Prostate gland (tissue), 2 donors: Measurements from ENCODE around the gene PYGO1. TPM values are rescaled to one million over a fixed set of nuclear protein-coding genes. Genes with fewer than 3 reads are reported as not detected.

Source experiments
- DNase-seq: peaks from one replicate; pipeline ENCODE4 v3.0.0-alpha.2; 2019; ENCODE audit warnings: low spot score
- H3K27ac ChIP-seq, 2 donors: fragments of 200-600 bp; sonication (generic); 2 replicates each; pipeline ENCODE4 v1.5.1; 2017 to 2019
- H3K27me3 ChIP-seq: fragments of 200-600 bp; sonication (generic); replicated peaks from 2 replicates; pipeline ENCODE4 v1.5.1; 2019; ENCODE audit not compliant: insufficient read depth
- H3K36me3 ChIP-seq, 2 donors: fragments of 200-600 bp; sonication (generic); 1 replicate in 1 of 2; 2 replicates in 1 of 2; pipeline versions ENCODE4 v1.5.1 to v1.8.1; 2017 to 2019
- H3K4me1 ChIP-seq: fragments of 200-600 bp; sonication (generic); replicated peaks from 2 replicates; pipeline ENCODE4 v1.5.1; 2019
- H3K4me3 ChIP-seq, 2 donors: fragments of 200-600 bp; sonication (generic); 2 replicates each; pipeline ENCODE4 v1.5.1; 2017 to 2019
- H3K9me3 ChIP-seq: fragments of 200-600 bp; sonication (generic); 2 replicates; pipeline ENCODE4 v1.5.1; 2017
- CTCF ChIP-seq, 4 experiments: fragments of 200-600 bp in 2 of 4; fragments of 450-650 bp in 2 of 4; sonication (generic) in 2 of 4; IDR thresholded peaks; 1 replicate in 3 of 4; 2 replicates in 1 of 4; pipeline ENCODE4 v1.5.1; 2016 to 2019; ENCODE audit warnings: antibody characterized with exemption in 4 of 4, mild to moderate bottlenecking in 2 of 4, moderate library complexity in 2 of 4
- POLR2A ChIP-seq: fragments of 450-650 bp; IDR thresholded peaks from one replicate; pipeline ENCODE4 v1.6.1; 2016; ENCODE audit warnings: antibody characterized with exemption, mild to moderate bottlenecking
- POLR2AphosphoS5 ChIP-seq: sonication (generic); formaldehyde crosslinking; IDR thresholded peaks from one replicate; pipeline ENCODE4 v1.6.1; 2017; ENCODE audit warnings: antibody characterized with exemption
- WGBS: methylation state at CpG from one replicate; pipeline ENCODE4 v1.1.5; 2018; 5-methylcytosine and 5-hydroxymethylcytosine counted together
- intact Hi-C: fragments of 100-400 bp; cut with DNase I; formaldehyde crosslinking; loops from one replicate; pipeline ENCODE4 v1.14.2; 2022
- total RNA-seq, 2 donors: library from RNA; depleted of rRNA; stranded (reverse); fragments of >200 nt; gene quantifications; one replicate each; pipeline ENCODE4 v1.1.0, GENCODE V29; 2016

The PYGO1 gene
- 10 to 100 TPM in 1 of 2 donors, 1 to 10 TPM in 1; 7.2 to 12.3 TPM for total RNA-seq

GRCh38 chr15:55588070-55588814 is at the start of gene PYGO1:
PYGO1 (minus strand) TSS chr15:55588345; CDS start chr15:55587883, 462 bp downstream.
- peak; percentile 54 for DNase-seq
- peak in 1 of 4 experiments; percentile 1 for TF ChIP-seq CTCF (IDR thresholded peaks at IDR 0.05)
- no peak for TF ChIP-seq POLR2AphosphoS5
- no peak for TF ChIP-seq POLR2A
- 1% methylated on average over 72 of the region's 107 CpGs for WGBS
- Histone ChIP-seq H3K36me3 (no peaks in the 10 kb centered on the region), H3K27me3 (no peaks in the 10 kb centered on the region), H3K4me3 (peak within 1 kb of the TSS; percentile 68 to 72), H3K9me3 (no peaks in the 10 kb centered on the region), H3K27ac (peak within 1 kb of the TSS; percentile 88 to 90), H3K4me1 (no peaks in the 10 kb centered on the region)
- intact Hi-C loops, result loop anchor here (10.0 kb wide), 1 partner anchor 183 kb away; the partner anchor contains the start of genes CCPG1 and PIERCE2

- DNase-seq, result no peak
These were observed 48.9 kb upstream of the PYGO1 start for GRCh38 chr15:55637086-55637485.

GRCh38 chr15:55633731-55634130 is 45.6 kb upstream of the PYGO1 start:
- 80% methylated on average over 1 of the region's 1 CpG for WGBS
- intact Hi-C loops, result loop anchor here (10.0 kb wide), 1 partner anchor 109 kb away; no protein-coding TSS in a partner anchor
- no peaks in the 10 kb centered on the region for H3K4me1 ChIP-seq
- DNase-seq, result no peak
- no peak for TF ChIP-seq POLR2AphosphoS5
- TF ChIP-seq CTCF (IDR thresholded peaks at IDR 0.05), result no peak
- TF ChIP-seq POLR2A, result no peak
- H3K36me3 ChIP-seq, result no peaks in the 10 kb centered on the region
- H3K4me3 ChIP-seq, result no peak overlapping the region
- no peaks in the 10 kb centered on the region for H3K9me3 ChIP-seq
- no peak overlapping the region for H3K27ac ChIP-seq
- no peaks in the 10 kb centered on the region for H3K27me3 ChIP-seq

More at GRCh38 chr15:55637086-55637485, 48.9 kb upstream of the PYGO1 start:
- H3K4me3 ChIP-seq, result no peak overlapping the region
- H3K36me3 ChIP-seq, result no peaks in the 10 kb centered on the region
- WGBS, result 76% methylated on average over 3 of the region's 3 CpGs
- H3K27ac ChIP-seq, result no peak overlapping the region
- H3K4me1 ChIP-seq, result no peaks in the 10 kb centered on the region
- no peaks in the 10 kb centered on the region for H3K9me3 ChIP-seq
- TF ChIP-seq CTCF (IDR thresholded peaks at IDR 0.05), result no peak
- TF ChIP-seq POLR2A, result no peak
- TF ChIP-seq POLR2AphosphoS5, result no peak
- intact Hi-C loops, result loop anchor here (10.0 kb wide), 1 partner anchor 112 kb away; no protein-coding TSS in a partner anchor
- no peaks in the 10 kb centered on the region for H3K27me3 ChIP-seq

- Histone ChIP-seq H3K36me3 (no peaks in the 10 kb centered on the region), H3K4me1 (no peaks in the 10 kb centered on the region), H3K4me3 (no peak overlapping the region), H3K9me3 (no peaks in the 10 kb centered on the region), H3K27me3 (no peaks in the 10 kb centered on the region), H3K27ac (no peak overlapping the region)
- intact Hi-C loops, result loop anchor here (10.0 kb wide), 1 partner anchor 108 kb away; no protein-coding TSS in a partner anchor
- no peak for DNase-seq
- no peak for TF ChIP-seq POLR2A
- TF ChIP-seq CTCF (IDR thresholded peaks at IDR 0.05), result no peak
- TF ChIP-seq POLR2AphosphoS5, result no peak
- 97% methylated on average over 2 of the region's 2 CpGs for WGBS
These were observed 44.3 kb upstream of the PYGO1 start for GRCh38 chr15:55632434-55632833.

GRCh38 chr15:55630858-55631257 is 42.7 kb upstream of the PYGO1 start:
- H3K27ac ChIP-seq, result no peak overlapping the region

More at GRCh38 chr15:55630858-55631257, 42.7 kb upstream of the PYGO1 start:
- Histone ChIP-seq H3K9me3 (no peaks in the 10 kb centered on the region), H3K4me1 (no peaks in the 10 kb centered on the region), H3K27me3 (no peaks in the 10 kb centered on the region), H3K36me3 (no peaks in the 10 kb centered on the region), H3K4me3 (no peak overlapping the region)
- intact Hi-C loops, result loop anchor here (10.0 kb wide), 1 partner anchor 106 kb away; no protein-coding TSS in a partner anchor
- 32% methylated on average over 3 of the region's 3 CpGs for WGBS
- TF ChIP-seq POLR2AphosphoS5 (no peak), CTCF (IDR thresholded peaks at IDR 0.05) (no peak), POLR2A (no peak)
- DNase-seq, result no peak
